Vagina (tissue), 2 donors: Measurements from ENCODE around the gene PLEKHG7. TPM values are rescaled to one million over a fixed set of nuclear protein-coding genes. Genes with fewer than 3 reads are reported as not detected.
A peak's percentile ranks its signal among the peaks of the same experiment; 100 is the strongest.

Source experiments
- DNase-seq, 2 donors: peaks; one replicate each; pipeline ENCODE4 v3.0.0-alpha.2; 2017; ENCODE audit errors: extremely low spot score in 2 of 2
- H3K27ac ChIP-seq: fragments of 200-600 bp; sonication (generic); one replicate; pipeline ENCODE4 v1.5.1; 2019
- H3K27me3 ChIP-seq: fragments of 200-600 bp; sonication (generic); one replicate; pipeline ENCODE4 v1.5.1; 2019
- H3K36me3 ChIP-seq, 2 donors: fragments of 200-600 bp; sonication (generic); one replicate each; pipeline ENCODE4 v1.5.1; 2017 to 2019
- H3K4me1 ChIP-seq: fragments of 200-600 bp; sonication (generic); one replicate; pipeline ENCODE4 v1.5.1; 2019
- H3K4me3 ChIP-seq, 2 donors: fragments of 200-600 bp; sonication (generic); 1 replicate in 1 of 2; 2 replicates in 1 of 2; pipeline ENCODE4 v1.5.1; 2016 to 2019
- H3K9me3 ChIP-seq: fragments of 200-600 bp; sonication (generic); one replicate; pipeline ENCODE4 v1.5.1; 2019
- POLR2A ChIP-seq, 2 donors: fragments of 450-650 bp; IDR thresholded peaks; one replicate each; pipeline ENCODE4 v1.6.1; 2017; ENCODE audit warnings: antibody characterized with exemption in 2 of 2, mild to moderate bottlenecking in 2 of 2, moderate library complexity in 2 of 2
- POLR2AphosphoS5 ChIP-seq, 2 donors: sonication (generic); formaldehyde crosslinking; IDR thresholded peaks; one replicate each; pipeline ENCODE4 v1.9.0; 2017; ENCODE audit warnings: antibody characterized with exemption in 2 of 2, mild to moderate bottlenecking in 2 of 2, low read depth in 1 of 2; ENCODE audit not compliant: insufficient read depth in 1 of 2
- intact Hi-C: fragments of 100-400 bp; cut with DNase I; formaldehyde crosslinking; loops from one replicate; pipeline ENCODE4 v1.15.1; 2023
- total RNA-seq: library from RNA; depleted of rRNA; stranded (reverse); fragments of >200 nt; gene quantifications from one replicate; pipeline ENCODE4 v1.2.3, GENCODE V29; 2016
- TF ChIP-seq, protein P1 (sequence below), 3 experiments: fragments of 450-650 bp in 2 of 3; fragments of 200-600 bp in 1 of 3; sonication (generic) in 1 of 3; IDR thresholded peaks; one replicate each; pipeline ENCODE4 v1.5.1; 2017 to 2019; ENCODE audit warnings: antibody characterized with exemption in 3 of 3, mild to moderate bottlenecking in 2 of 3, moderate library complexity in 2 of 3

Gene PLEKHG7
- total RNA-seq, 1 donor from 2014 or later = not detected

DNA sequence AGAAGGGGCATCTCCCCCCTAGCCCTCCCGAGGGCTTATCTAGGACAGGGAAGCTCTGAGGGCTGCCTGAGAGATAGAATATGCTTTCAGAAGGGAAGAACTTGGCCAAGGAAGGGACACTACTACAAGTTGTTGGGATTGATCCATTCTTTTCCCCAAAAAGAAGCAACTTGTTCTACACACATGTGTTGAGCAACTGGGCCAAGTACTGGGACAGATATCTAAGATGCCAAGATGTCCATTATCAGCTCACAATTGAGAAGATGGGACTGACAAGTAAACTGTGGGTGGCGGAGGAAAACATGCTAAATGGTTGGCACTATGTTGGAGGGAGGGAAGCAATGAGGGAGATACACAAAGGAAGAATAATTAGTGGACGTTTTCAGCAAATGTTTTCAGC lies 30.9 kb downstream of the PLEKHG7 start:
- H3K36me3 ChIP-seq = no peaks in the 10 kb centered on the region
- no peak overlapping the region for H3K4me3 ChIP-seq
- peak in 1 of 2 donors; percentile 44 for DNase-seq
- H3K27me3 ChIP-seq = no peaks in the 10 kb centered on the region
- no peaks in the 10 kb centered on the region for H3K9me3 ChIP-seq
- intact Hi-C loops = no loop called here
- no peak for TF ChIP-seq POLR2AphosphoS5 (IDR thresholded peaks at IDR 0.05; ENCODE audit: insufficient read depth in 1 of 2, low read depth in 1 of 2)
- TF ChIP-seq, protein P1, sequence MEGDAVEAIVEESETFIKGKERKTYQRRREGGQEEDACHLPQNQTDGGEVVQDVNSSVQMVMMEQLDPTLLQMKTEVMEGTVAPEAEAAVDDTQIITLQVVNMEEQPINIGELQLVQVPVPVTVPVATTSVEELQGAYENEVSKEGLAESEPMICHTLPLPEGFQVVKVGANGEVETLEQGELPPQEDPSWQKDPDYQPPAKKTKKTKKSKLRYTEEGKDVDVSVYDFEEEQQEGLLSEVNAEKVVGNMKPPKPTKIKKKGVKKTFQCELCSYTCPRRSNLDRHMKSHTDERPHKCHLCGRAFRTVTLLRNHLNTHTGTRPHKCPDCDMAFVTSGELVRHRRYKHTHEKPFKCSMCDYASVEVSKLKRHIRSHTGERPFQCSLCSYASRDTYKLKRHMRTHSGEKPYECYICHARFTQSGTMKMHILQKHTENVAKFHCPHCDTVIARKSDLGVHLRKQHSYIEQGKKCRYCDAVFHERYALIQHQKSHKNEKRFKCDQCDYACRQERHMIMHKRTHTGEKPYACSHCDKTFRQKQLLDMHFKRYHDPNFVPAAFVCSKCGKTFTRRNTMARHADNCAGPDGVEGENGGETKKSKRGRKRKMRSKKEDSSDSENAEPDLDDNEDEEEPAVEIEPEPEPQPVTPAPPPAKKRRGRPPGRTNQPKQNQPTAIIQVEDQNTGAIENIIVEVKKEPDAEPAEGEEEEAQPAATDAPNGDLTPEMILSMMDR (IDR thresholded peaks at IDR 0.05) = no peak
- no peak for TF ChIP-seq POLR2A (IDR thresholded peaks at IDR 0.05)
- no peak overlapping the region for H3K27ac ChIP-seq
- peaks cover 11% of the 10 kb centered on the region for H3K4me1 ChIP-seq

DNA sequence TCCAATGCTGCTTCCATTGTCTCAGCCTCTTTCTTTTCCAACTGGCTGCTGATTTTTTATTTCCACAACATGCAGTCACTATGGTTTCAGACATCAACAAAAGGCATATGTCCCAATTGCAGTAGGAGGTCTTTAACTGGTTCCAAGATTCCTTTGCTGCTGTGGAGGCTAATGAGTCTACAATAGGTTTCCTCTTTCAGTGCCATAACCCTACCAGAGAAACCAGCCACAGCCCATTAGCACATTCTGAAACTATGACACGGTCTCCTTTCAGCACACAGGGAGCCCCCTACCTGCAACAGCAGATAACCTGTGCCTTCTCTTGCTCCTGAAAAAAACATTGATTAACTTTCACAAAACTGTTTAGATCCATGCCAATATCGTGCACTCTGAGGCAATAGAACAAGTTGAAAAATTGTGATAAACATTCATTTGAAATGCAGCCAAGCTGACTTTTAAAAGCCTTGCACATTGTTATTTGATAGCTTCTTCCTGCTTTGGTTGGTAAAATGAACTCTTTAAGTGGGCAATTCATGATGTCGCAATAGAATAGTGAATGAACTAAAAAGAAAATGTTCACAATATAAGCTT lies 32.4 kb downstream of the PLEKHG7 start:
- no peaks in the 10 kb centered on the region for H3K27me3 ChIP-seq
- H3K36me3 ChIP-seq = no peaks in the 10 kb centered on the region
- no peak for DNase-seq
- H3K4me3 ChIP-seq = no peak overlapping the region
- H3K27ac ChIP-seq = peak overlapping the region; percentile 30
- H3K4me1 ChIP-seq = peaks cover 11% of the 10 kb centered on the region
- intact Hi-C loops = no loop called here
- TF ChIP-seq POLR2A (IDR thresholded peaks at IDR 0.05) (no peak), POLR2AphosphoS5 (IDR thresholded peaks at IDR 0.05; ENCODE audit: insufficient read depth in 1 of 2, low read depth in 1 of 2) (peak in 1 of 2 donors; percentile 18)
- H3K9me3 ChIP-seq = no peaks in the 10 kb centered on the region

DNA sequence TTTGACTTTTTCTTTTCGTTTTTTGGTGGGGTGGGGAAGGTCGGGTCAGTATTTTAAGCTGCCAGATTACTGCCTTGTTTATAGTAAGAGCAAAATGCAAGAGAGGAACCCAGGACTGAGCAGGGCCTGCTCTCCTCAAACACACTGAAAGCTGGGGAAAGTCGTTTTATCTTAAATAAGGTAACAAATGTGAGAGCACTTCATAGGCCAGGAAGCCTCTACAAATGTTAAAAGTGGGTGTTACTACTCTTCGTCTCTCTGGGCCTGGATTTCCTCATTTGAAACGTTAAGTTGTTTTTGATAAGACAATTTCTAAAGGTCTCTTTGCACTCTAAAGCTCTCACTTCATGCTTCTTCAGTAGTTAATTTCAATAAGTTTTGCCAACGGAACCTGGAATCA lies 33.8 kb downstream of the PLEKHG7 start:
- H3K27me3 ChIP-seq = no peaks in the 10 kb centered on the region
- no peak overlapping the region for H3K4me3 ChIP-seq
- H3K27ac ChIP-seq = no peak overlapping the region
- H3K9me3 ChIP-seq = no peaks in the 10 kb centered on the region
- intact Hi-C loops = no loop called here
- TF ChIP-seq, protein P1 (IDR thresholded peaks at IDR 0.05) = no peak
- TF ChIP-seq POLR2AphosphoS5 (IDR thresholded peaks at IDR 0.05; ENCODE audit: insufficient read depth in 1 of 2, low read depth in 1 of 2) (no peak), POLR2A (IDR thresholded peaks at IDR 0.05) (no peak)
- DNase-seq = no peak
- no peaks in the 10 kb centered on the region for H3K36me3 ChIP-seq
- H3K4me1 ChIP-seq = peaks cover 11% of the 10 kb centered on the region

DNA sequence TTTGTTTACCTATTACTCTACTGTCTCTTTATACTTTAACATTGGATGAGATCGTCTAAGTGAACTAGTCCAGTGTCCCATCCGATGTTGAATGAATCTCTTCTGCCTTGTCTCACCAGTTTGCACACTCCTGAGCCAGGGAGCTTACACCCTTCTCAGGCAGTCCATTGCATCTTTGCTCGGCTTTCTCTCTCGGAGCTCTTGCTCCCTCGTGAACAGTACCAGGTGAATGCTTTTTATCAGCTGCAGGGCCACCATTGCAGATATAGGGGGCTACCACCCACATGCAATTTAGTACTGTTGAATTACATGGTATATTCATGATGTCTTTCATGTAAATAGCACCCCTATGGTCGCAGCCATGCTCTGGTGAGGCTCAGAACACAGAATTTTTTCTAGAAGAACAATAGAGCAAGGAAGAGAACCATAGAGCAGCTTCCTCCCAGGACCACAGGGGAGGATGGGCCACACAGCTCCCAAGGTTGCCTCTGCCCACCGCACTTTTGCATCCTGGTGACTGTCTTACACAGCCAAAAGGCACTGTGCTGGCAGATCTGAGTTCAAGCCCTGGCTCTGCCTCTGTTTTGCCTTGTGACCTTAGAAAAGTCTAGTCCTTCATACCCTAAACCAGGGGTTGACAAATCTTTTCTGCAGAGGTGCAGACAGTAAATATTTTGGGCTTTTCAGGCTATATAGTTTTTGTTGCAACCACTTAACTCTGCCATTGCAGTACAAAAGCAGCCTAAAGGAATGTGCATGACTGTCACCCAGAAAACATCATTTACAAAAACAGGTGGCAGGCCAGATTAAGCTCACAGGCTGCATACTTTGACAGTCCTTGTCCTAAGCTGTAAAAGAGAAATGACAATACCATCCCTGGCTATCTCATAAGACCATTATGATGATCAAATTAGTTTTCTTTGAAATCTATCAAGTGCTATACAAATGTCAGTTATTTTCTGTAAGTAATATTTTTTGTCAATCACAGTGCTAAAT lies 35.4 kb downstream of the PLEKHG7 start:
- Histone ChIP-seq H3K36me3 (no peaks in the 10 kb centered on the region), H3K27ac (no peak overlapping the region), H3K27me3 (no peaks in the 10 kb centered on the region), H3K9me3 (no peaks in the 10 kb centered on the region), H3K4me1 (peaks cover 11% of the 10 kb centered on the region), H3K4me3 (no peak overlapping the region)
- no peak for DNase-seq
- TF ChIP-seq POLR2AphosphoS5 (IDR thresholded peaks at IDR 0.05; ENCODE audit: insufficient read depth in 1 of 2, low read depth in 1 of 2) (no peak), POLR2A (IDR thresholded peaks at IDR 0.05) (no peak)
- TF ChIP-seq, protein P1 (IDR thresholded peaks at IDR 0.05) = no peak
- intact Hi-C loops = no loop called here

DNA sequence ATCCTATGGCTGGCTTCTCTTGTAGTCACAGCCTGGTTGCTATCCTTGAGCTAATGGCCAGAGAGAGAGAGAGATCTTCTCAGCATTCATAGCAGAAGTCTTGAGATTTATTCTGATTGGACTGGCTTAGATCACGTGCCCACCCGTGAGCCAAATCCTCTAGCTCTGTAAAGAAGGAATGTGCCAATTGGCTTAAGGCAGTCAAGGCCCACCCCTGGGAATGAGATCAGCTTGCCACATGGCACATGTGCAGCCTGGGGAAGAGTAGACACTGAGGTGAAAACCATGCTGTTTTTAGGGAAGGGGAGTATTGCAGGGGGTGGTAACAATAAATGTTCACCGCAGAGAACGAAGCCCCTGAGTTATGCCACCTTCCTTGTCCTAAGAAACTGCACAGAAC lies 36.3 kb downstream of the PLEKHG7 start:
- H3K27me3 ChIP-seq = no peaks in the 10 kb centered on the region
- intact Hi-C loops = no loop called here
- H3K9me3 ChIP-seq = no peaks in the 10 kb centered on the region
- H3K4me3 ChIP-seq = no peak overlapping the region
- TF ChIP-seq, protein P1 (IDR thresholded peaks at IDR 0.05) = no peak
- no peak for TF ChIP-seq POLR2A (IDR thresholded peaks at IDR 0.05)
- no peak for TF ChIP-seq POLR2AphosphoS5 (IDR thresholded peaks at IDR 0.05; ENCODE audit: insufficient read depth in 1 of 2, low read depth in 1 of 2)
- peaks cover 11% of the 10 kb centered on the region for H3K4me1 ChIP-seq
- H3K27ac ChIP-seq = no peak overlapping the region
- H3K36me3 ChIP-seq = no peaks in the 10 kb centered on the region
- DNase-seq = no peak
